GM18861 (cell line): ENCODE measurements around the gene NEDD8.
A peak's percentile ranks its signal among the peaks of the same experiment; 100 is the strongest.

Source experiments
- ATAC-seq: cut with Tn5 transposase; IDR thresholded peaks from one replicate; pipeline ENCODE4 v1.9.1; 2021; ENCODE audit not compliant: unreplicated experiment

NEDD8 gene

GRCh38 chr14:24198814-24199524, 33.2 kb downstream of the NEDD8 start:
- no peak for ATAC-seq

DNA sequence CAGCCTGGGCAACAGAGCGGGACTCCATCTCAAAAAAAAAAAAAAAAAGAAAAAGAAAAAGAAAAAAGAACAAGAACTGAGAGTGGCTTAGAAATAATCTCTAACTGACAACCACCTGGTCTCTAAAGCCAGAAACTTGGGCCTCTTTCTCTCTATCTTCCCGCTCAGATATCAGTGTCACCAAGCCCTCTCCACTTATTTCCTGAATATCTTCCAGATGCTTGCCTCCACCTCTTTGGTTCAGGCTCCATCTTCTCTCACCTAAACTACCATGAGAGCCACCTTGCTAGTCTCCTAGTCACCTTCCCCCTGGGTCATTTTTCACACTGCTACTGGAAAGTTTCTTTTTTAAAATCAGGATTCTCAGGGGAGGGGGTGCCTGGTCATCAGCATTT, 35.1 kb downstream of the NEDD8 start:
- ATAC-seq = no peak

DNA sequence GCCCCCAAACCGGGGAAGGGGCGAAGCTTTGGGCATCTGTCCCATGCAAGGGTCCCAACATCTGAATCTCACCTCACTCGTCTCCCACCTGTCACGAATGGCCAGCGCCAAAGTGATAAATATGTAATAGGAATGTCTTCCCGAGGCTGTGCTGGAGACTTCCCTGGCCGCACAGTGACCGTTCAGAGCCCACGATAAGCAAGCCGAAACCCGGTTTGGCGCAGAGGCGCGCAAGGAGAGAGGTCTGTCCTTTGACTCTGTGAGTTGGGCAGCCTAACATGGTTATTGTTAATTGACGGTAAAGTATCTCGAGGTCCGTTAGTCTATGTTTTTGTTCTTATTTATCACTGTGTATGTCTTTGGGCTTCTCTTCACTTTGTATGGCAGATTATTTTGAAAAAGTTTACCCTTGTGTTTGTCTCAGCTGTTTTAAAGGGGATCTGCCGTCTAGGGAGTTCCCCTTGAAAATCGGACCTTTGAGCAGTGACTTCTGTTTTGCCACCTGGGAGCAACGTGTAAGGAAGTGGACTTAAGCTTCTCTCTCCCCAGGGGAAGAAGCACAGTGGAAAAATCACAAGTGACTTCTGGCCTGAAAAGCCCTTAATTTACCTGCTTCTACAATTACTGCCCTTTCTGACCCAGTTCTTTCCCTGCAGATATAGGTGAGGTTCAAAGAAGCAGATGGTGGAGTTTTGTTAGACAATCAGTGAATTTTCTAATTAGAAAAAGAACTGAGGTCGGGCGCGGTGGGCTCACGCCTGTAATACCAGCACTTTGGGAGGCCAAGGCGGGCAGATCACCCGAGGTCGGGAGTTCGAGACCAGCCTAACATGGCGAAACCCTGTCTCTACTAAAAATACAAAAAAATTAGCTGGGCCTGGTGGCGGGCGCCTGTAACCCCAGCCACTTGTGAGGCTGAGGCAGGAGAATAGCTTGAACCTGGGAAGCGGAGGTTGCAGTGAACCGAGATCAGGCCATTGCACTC, 35.8 kb downstream of the NEDD8 start:
- peak; percentile 7 for ATAC-seq

- ATAC-seq = peak; percentile 78
Measured at GRCh38 chr14:24195186-24196070, 36.7 kb downstream of the NEDD8 start, which contains the start of gene TM9SF1. Gene TM9SF1, minus strand, starts transcription at chr14:24195441. Its CDS starts 422 bp downstream, at chr14:24195019.

DNA sequence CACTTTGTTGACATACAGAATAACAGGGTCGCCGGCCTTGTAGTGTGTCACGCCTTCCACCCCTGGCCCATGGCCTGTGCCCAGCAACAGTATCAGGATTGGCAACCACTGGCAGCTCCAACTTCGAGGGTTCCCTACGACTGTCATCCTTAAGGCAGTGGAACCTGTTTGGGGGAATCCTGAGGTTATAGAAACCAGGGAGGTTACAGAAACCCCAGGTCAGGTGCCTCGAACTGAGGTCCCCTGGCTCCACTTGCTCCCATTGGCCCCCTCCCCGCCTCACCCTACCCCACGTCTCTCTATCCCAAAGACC, 37.3 kb downstream of the NEDD8 start:
- no peak for ATAC-seq

GRCh38 chr14:24194186-24194872, 37.8 kb downstream of the NEDD8 start:
- ATAC-seq = no peak

DNA sequence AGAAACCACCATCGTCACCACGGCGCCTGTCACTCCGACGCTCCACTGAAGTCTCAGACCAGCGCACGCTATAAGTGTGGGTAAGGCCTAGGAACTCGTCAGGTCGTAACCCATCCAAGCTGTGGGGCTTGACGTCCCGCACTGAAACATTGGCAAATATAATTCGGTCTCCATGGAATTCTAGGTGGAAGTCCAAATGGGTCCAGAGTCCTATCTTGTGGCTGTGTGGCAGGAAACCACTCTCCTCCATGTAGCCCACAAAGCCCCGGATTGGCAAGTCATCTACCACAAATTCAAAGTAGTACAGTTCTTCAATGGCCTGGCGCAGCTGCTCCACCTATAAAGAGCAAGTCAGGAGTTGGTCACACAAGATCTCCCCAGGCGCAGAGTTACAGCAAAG, 39.2 kb downstream of the NEDD8 start:
- no peak for ATAC-seq

DNA sequence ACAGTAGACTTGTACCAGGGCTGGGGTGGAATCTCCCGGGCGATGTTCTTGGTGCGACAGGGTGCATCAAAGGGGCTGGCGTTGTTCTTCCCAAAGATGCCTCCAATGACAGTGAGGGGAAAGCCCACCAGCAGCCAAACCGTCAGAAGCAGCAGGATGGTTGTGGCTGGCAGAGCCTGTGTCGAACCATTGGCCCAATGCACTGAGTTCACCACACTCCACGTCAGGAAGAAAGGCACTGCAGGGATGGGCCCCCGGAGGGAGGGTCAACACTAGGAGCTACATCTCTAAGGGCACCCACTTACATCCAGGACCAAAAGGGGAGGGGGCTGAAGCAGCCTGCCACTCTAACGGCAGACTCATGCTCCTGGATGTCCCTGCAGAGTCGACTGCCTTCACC, 41.8 kb downstream of the NEDD8 start:
- no peak for ATAC-seq

DNA sequence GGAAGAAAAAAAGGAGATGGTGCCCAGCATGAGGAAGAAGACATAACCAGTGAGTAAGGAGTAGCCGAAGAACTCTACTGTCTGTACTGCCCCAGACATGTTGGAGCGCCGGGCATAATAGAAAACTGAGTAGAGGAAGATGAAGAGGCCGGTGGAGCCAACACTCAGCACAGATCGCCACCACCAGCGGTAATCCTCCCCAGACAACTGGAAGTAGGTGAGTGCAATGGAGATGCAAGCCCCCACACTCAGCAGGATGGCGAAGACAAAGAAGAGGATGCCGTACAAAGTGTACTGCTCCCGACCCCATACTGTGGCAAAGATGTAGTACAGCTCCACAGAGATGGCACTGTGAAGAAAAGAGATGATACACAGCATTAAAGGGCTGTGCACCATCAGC, 42.7 kb downstream of the NEDD8 start:
- ATAC-seq = no peak

GRCh38 chr14:24189059-24189375, 43.1 kb downstream of the NEDD8 start:
- ATAC-seq = no peak

DNA sequence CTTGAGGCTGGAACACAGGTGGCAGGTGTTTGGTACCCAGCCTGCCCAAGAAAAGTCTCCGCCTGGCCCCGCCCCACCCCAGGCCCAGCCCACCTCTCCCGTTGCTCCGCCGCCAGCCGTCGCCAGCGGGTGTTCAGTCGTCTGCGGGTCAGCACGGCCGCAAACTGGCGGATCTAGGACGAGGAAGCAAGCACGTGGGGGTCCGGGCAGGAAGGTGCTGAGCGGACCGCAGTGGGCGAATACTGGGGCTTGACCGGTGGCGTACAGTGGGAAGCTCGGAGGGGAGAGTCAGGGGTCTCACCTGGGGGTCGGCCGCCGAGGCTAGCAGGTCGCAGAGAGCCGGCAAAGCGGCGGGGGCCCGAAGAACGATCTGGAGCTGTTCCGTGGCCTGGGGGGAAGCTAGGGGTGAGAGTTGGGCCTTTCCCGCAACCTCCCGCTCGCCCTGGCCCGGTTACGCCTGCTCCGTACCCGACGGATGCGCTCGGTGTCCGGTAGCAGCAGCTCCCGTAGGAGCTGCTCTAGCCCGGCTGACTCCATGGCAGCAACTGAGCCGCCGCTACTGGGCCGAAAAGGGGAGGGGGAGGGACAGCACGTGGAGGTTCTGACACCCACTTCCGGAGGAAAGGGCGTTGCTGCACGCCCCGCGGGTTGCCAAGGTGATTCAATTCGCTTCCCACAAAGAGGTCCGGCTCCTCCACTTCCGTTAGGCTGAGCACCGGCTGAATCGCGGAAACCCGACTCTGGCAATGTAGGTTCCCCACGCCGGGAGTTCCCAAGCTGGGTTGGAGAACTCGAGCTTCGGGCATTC, 43.7 kb downstream of the NEDD8 start, which contains the start of gene IPO4:
TSS of gene IPO4 (minus strand) at position 566 of the 808 bp plus-strand sequence. CDS start at position 537, 29 bp downstream.
- ATAC-seq = peak; percentile 82

DNA sequence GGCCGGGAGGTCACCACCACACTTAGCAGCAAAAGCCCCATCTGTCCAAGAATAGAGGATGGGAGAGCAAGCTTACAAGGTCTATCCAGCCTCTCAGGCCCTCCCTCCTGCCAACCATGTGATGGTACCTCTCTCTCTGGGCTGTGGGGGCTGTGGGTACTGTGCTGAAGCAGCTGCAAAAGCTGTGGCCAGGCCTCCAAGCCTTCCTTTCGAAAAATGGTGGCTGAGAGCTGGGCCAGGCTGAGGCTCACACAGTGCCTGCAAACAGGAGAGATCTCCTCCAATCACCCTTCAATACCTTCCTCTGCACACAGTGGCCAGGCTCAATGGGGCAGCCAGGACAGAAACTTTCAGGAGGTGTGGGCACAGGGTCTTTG, 44.6 kb downstream of the NEDD8 start:
- ATAC-seq = no peak

DNA sequence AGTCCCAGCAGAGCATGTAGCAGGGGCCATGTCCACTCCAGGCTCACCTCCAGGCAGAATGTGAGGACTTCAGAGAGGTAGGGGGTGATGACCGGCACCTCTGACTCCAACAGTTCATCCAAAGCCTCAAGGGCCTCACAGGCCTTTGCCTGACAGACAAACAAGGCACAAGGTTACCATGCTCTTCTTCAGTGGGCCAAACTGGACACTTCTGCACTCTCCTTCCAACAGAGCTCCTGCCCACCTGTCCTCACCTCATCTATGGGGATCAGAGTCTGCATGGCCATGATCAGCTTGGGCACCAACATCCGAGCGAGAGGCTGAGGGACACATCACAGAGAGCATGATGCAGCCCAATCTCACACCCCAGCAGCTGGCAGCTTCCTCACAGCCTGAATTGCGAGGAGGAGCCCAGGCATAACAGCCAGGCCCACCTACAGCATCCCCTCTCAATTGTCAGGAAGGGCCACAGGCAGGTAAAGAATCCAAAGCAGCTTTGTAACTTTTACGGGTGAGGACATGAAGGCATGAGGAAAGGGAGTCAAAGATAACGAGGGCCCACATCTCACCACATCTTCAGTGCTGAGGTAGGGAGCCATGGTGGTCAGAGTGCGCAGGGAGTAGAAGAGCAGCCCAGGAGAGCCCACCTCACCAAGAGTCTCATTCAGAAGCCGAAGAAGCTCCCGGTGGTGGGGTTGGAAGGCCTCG, 45.2 kb downstream of the NEDD8 start:
- no peak for ATAC-seq

GRCh38 chr14:24185741-24186140, 46.4 kb downstream of the NEDD8 start:
- ATAC-seq = no peak

GRCh38 chr14:24185026-24185425, 47.1 kb downstream of the NEDD8 start:
- ATAC-seq = no peak

GRCh38 chr14:24184104-24184970, 47.8 kb downstream of the NEDD8 start:
- no peak for ATAC-seq

GRCh38 chr14:24183014-24183481, 49.1 kb downstream of the NEDD8 start:
- ATAC-seq = no peak
